Lung (tissue), 12 donors: Measurements from ENCODE around the gene CNGB1. TPM values are rescaled to one million over a fixed set of nuclear protein-coding genes. Genes with fewer than 3 reads are reported as not detected.

Experiments used
- ATAC-seq: fragments of 200-7000 bp; cut with Tn5 transposase; one replicate; pipeline ENCODE4 v1.9.1; 2020; ENCODE audit warnings: moderate number of reproducible peaks; ENCODE audit not compliant: insufficient read depth, low FRiP score
- DNase-seq, 3 donors: peaks; one replicate each; pipeline ENCODE4 v3.0.0-alpha.2; 2013 to 2017
- H3K27ac ChIP-seq, 2 donors: one replicate each; pipeline ENCODE4 v1.5.1; 2013; ENCODE audit warnings: mild to moderate bottlenecking in 2 of 2, moderate library complexity in 2 of 2, control low read depth in 1 of 2, inconsistent platforms in 1 of 2, low read depth in 1 of 2, low read length in 1 of 2
- H3K27me3 ChIP-seq, 3 donors: one replicate each; pipeline ENCODE4 v1.5.1; 2013; ENCODE audit warnings: low read length in 2 of 3; ENCODE audit not compliant: control insufficient read depth in 3 of 3, insufficient read depth in 3 of 3
- H3K36me3 ChIP-seq, 4 donors: one replicate each; pipeline ENCODE4 v1.5.1; 2013; ENCODE audit warnings: low read length in 4 of 4, mild to moderate bottlenecking in 1 of 4, moderate library complexity in 1 of 4; ENCODE audit not compliant: control insufficient read depth in 4 of 4, insufficient read depth in 4 of 4
- H3K4me1 ChIP-seq, 5 donors: one replicate each; pipeline ENCODE4 v1.5.1; 2013; ENCODE audit warnings: low read length in 5 of 5, mild to moderate bottlenecking in 2 of 5, moderate library complexity in 1 of 5; ENCODE audit not compliant: control insufficient read depth in 5 of 5, insufficient read depth in 5 of 5
- H3K4me3 ChIP-seq: one replicate; pipeline ENCODE4 v1.5.1; 2013; ENCODE audit warnings: mild to moderate bottlenecking, control low read depth, moderate library complexity
- H3K9ac ChIP-seq, 2 donors: one replicate each; pipeline ENCODE4 v1.5.1; 2013; ENCODE audit warnings: low read length in 2 of 2, control low read depth in 1 of 2; ENCODE audit not compliant: insufficient read depth in 1 of 2
- H3K9me3 ChIP-seq, 4 donors: one replicate each; pipeline ENCODE4 v1.5.1; 2013; ENCODE audit warnings: low read length in 3 of 4, mild to moderate bottlenecking in 1 of 4, moderate library complexity in 1 of 4; ENCODE audit not compliant: control insufficient read depth in 4 of 4, insufficient read depth in 3 of 4
- CTCF ChIP-seq: IDR thresholded peaks from 2 replicates; pipeline ENCODE4 v1.5.1; 2012; ENCODE audit warnings: mild to moderate bottlenecking; ENCODE audit errors: control extremely low read depth, extremely low read depth
- WGBS, 2 donors: extraction: QIAGEN DNeasy Blood & Tissue Kit; methylation state at CpG; one replicate each; pipeline ENCODE4 v1.1.7; 2013; 5-methylcytosine and 5-hydroxymethylcytosine counted together
- polyA plus RNA-seq, 2 donors: library from polyadenylated mRNA; stranded (reverse); fragments of 200-250 nt; gene quantifications; one replicate each; pipeline ENCODE4 v1.2.1, GENCODE V29; 2013
- total RNA-seq, 2 donors: library from RNA; depleted of rRNA in 1 of 2; stranded (reverse); fragments of >200 nt in 1 of 2; gene quantifications; one replicate each; pipeline ENCODE4 v1.2.1, GENCODE V29; 2014 to 2021
- donor health status: control.
- donor health status: control.
- donor health status: Bipolar disorder and iron deficiency.
- donor health status: healthy.
- donor health status: DM: yes; HTN: yes; CAD: no.

The CNGB1 gene
- total and polyA plus RNA-seq, 4 donors, result 0.14 to 0.43 (median 0.19) TPM

- Histone ChIP-seq H3K9ac (no peak overlapping the region), H3K9me3 (no peaks in the 10 kb centered on the region), H3K4me3 (no peak overlapping the region), H3K27ac (no peak overlapping the region), H3K27me3 (no peaks in the 10 kb centered on the region), H3K36me3 (peaks cover 2 to 33% (median 18%) of the 10 kb centered on the region in 4 donors), H3K4me1 (peaks cover 0 to 38% (median 10%) of the 10 kb centered on the region in 5 donors)
- WGBS, 2 donors, result 97% methylated on average over 35 of the region's 35 CpGs
- ATAC-seq, result no peak
- no peak for DNase-seq
- TF ChIP-seq CTCF, result no peak
Measured at GRCh38 chr16:57997176-57997527, 26.2 kb upstream of the CNGB1 start.

GRCh38 chr16:57996406-57997175 lies 25.7 kb upstream of the CNGB1 start:
- H3K4me1 ChIP-seq, result peaks cover 0 to 36% (median 10%) of the 10 kb centered on the region in 5 donors
- no peak for TF ChIP-seq CTCF
- H3K36me3 ChIP-seq, result peaks cover 2 to 33% (median 18%) of the 10 kb centered on the region in 4 donors
- ATAC-seq (no peak), DNase-seq (no peak)
- no peak overlapping the region for H3K9ac ChIP-seq
- 93 to 94% methylated on average over 61 to 62 of the region's 62 CpGs for whole genome bisulfite sequencing, 2 donors
- H3K27me3 ChIP-seq, result no peaks in the 10 kb centered on the region
- H3K27ac ChIP-seq, result no peak overlapping the region
- no peak overlapping the region for H3K4me3 ChIP-seq
- H3K9me3 ChIP-seq, result no peaks in the 10 kb centered on the region

GRCh38 chr16:57995721-57996405 lies 24.9 kb upstream of the CNGB1 start:
- TF ChIP-seq CTCF, result no peak
- H3K36me3 ChIP-seq, result peaks cover 2 to 33% (median 18%) of the 10 kb centered on the region in 4 donors
- no peaks in the 10 kb centered on the region for H3K9me3 ChIP-seq
- H3K4me3 ChIP-seq, result no peak overlapping the region
- H3K9ac ChIP-seq, result no peak overlapping the region
- ATAC-seq (no peak), DNase-seq (no peak)
- no peaks in the 10 kb centered on the region for H3K27me3 ChIP-seq
- peaks cover 0 to 36% (median 10%) of the 10 kb centered on the region in 5 donors for H3K4me1 ChIP-seq
- WGBS, 2 donors, result 87% methylated on average over 18 of the region's 18 CpGs
- peak overlapping the region in 1 of 2 donors; percentile 15 for H3K27ac ChIP-seq
